Heart left ventricle (tissue), 13 donors: ENCODE results near the gene MCAM.

Experiments
- POLR2A ChIP-seq, 2 donors: fragments of 450-650 bp; IDR thresholded peaks; one replicate each; pipeline ENCODE4 v1.6.1; 2017; ENCODE audit warnings: antibody characterized with exemption in 2 of 2, mild to moderate bottlenecking in 2 of 2, moderate library complexity in 2 of 2
- TF ChIP-seq, protein P1 (sequence below), 12 donors: fragments of 200-600 bp; sonication (generic) in 4 of 12; IDR thresholded peaks; one replicate each; pipeline versions ENCODE4 v1.5.0 to v1.8.0; 2018 to 2022; ENCODE audit warnings: antibody characterized with exemption in 12 of 12, mild to moderate bottlenecking in 5 of 12
- donor health status: ischemic (EF 13 %, LVEDD 7.1; RV severe dilation, severe dysfunction).
- donor health status: DM: no; HTN: yes; CAD: no.
- donor health status: DM: no; HTN: no; CAD: no.
- donor health status: ischemic (EF 25% LVEDD 6.9; RV normal size, moderate dysfunction).
- donor health status: ischemic (EF 25% LVEDD 5.7; RV mildly dilated, moderate dysfunction).
- donor health status: ischemic (EF 35%, LVEDD 5.7; RV mildly dilated, moderate dysfunction).
- donor health status: nonischemic (EF 11% LVEDD 7.7; RV severe dilation, severe dysfunction).
- donor health status: DM: yes; HTN: yes; CAD: no.
- donor health status: PGD.
- donor health status: ischemic (EF 29% LVEDD 5.4; RV normal size, mild dysfunction).
- donor health status: nonischemic (EF 23%, LVEDD 6.1; RV moderate dilation, normal function).

- no peak for TF ChIP-seq POLR2A (IDR thresholded peaks at IDR 0.05)
- TF ChIP-seq, protein P1, sequence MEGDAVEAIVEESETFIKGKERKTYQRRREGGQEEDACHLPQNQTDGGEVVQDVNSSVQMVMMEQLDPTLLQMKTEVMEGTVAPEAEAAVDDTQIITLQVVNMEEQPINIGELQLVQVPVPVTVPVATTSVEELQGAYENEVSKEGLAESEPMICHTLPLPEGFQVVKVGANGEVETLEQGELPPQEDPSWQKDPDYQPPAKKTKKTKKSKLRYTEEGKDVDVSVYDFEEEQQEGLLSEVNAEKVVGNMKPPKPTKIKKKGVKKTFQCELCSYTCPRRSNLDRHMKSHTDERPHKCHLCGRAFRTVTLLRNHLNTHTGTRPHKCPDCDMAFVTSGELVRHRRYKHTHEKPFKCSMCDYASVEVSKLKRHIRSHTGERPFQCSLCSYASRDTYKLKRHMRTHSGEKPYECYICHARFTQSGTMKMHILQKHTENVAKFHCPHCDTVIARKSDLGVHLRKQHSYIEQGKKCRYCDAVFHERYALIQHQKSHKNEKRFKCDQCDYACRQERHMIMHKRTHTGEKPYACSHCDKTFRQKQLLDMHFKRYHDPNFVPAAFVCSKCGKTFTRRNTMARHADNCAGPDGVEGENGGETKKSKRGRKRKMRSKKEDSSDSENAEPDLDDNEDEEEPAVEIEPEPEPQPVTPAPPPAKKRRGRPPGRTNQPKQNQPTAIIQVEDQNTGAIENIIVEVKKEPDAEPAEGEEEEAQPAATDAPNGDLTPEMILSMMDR (IDR thresholded peaks at IDR 0.05) = peak; percentile 24 to 65 (median 46)
These were observed 32.4 kb downstream of the MCAM start for GRCh38 chr11:119284344-119285157.
